Smooth muscle cell (in vitro differentiated cells): ENCODE data around the gene NEU2. TPM values are rescaled to one million over a fixed set of nuclear protein-coding genes. Genes with fewer than 3 reads are reported as not detected.

Source experiments
- DNase-seq: peaks from one replicate; lab custom pipeline; 2025; ENCODE audit not compliant: unreplicated experiment; lab: John Stamatoyannopoulos, UW
- H2AFZ ChIP-seq: fragments of 200-600 bp; sonication (generic); 2 replicates; pipeline ENCODE4 v1.6.0; 2016; ENCODE audit warnings: antibody characterized with exemption, low read depth, mild to moderate bottlenecking
- H3F3A ChIP-seq: fragments of 200-600 bp; sonication (generic); 2 replicates; pipeline ENCODE4 v1.6.0; 2017; ENCODE audit warnings: antibody characterized with exemption, low read depth
- H3K27ac ChIP-seq: fragments of 200-600 bp; sonication (generic); 2 replicates; pipeline ENCODE4 v1.5.1; 2016; ENCODE audit warnings: low read depth, mild to moderate bottlenecking
- H3K27me3 ChIP-seq: fragments of 200-600 bp; sonication (generic); 2 replicates; pipeline ENCODE4 v1.6.1; 2016; ENCODE audit warnings: low read depth, mild to moderate bottlenecking
- H3K36me3 ChIP-seq: fragments of 200-600 bp; sonication (generic); 2 replicates; pipeline ENCODE4 v1.5.1; 2016; ENCODE audit warnings: low read depth
- H3K4me1 ChIP-seq: fragments of 200-600 bp; sonication (generic); 2 replicates; pipeline ENCODE4 v1.5.1; 2016; ENCODE audit warnings: low read depth
- H3K4me2 ChIP-seq: fragments of 200-600 bp; sonication (generic); 2 replicates; pipeline ENCODE4 v1.6.0; 2016; ENCODE audit warnings: mild to moderate bottlenecking
- H3K4me3 ChIP-seq: fragments of 200-600 bp; sonication (generic); 2 replicates; pipeline ENCODE4 v1.5.1; 2016; ENCODE audit warnings: mild to moderate bottlenecking
- H3K79me2 ChIP-seq: fragments of 200-600 bp; sonication (generic); 2 replicates; pipeline ENCODE4 v1.6.0; 2016; ENCODE audit warnings: low read depth, mild to moderate bottlenecking
- H3K9ac ChIP-seq: fragments of 200-600 bp; sonication (generic); 2 replicates; pipeline ENCODE4 v1.6.0; 2016; ENCODE audit warnings: low read depth
- H3K9me3 ChIP-seq: fragments of 200-600 bp; sonication (generic); replicated peaks from 2 replicates; pipeline ENCODE4 v1.5.1; 2016; ENCODE audit warnings: low read depth
- H4K20me1 ChIP-seq: fragments of 200-600 bp; sonication (generic); 2 replicates; pipeline ENCODE4 v1.6.0; 2016; ENCODE audit warnings: low read depth
- CTCF ChIP-seq: fragments of 200-600 bp; sonication (generic); IDR thresholded peaks from 2 replicates; pipeline ENCODE4 v1.5.1; 2017; ENCODE audit warnings: borderline replicate concordance, mild to moderate bottlenecking, antibody characterized with exemption; ENCODE audit not compliant: insufficient read depth, poor library complexity, severe bottlenecking
- whole genome bisulfite sequencing: methylation state at CpG from one replicate; pipeline ENCODE4 v1.1.7; 2016; ENCODE audit warnings: low lambda C conversion rate; 5-methylcytosine and 5-hydroxymethylcytosine counted together
- polyA plus RNA-seq: library from polyadenylated mRNA; unstranded; fragments of >200 nt; fragmentation: Nextera tagmentation; extraction: Ambion mirVana; gene quantifications from 2 replicates; pipeline ENCODE4 v1.2.1, GENCODE V29; 2016
- total RNA-seq: library from RNA; depleted of rRNA; stranded (reverse); fragments of >200 nt; gene quantifications from 2 replicates; pipeline ENCODE4 v1.2.3, GENCODE V29; 2014

Gene NEU2
- total and polyA plus RNA-seq, 2 experiments from 2014 or later: 0.94 TPM; not detected in 1

GRCh38 chr2:233056961-233057605 is 24.6 kb downstream of the NEU2 start:
- no peak for TF ChIP-seq CTCF
- Histone ChIP-seq H2AFZ (no peak overlapping the region), H3K79me2 (no peaks in the 10 kb centered on the region), H3K4me2 (no peak overlapping the region), H3K9ac (no peak overlapping the region), H4K20me1 (no peaks in the 10 kb centered on the region), H3K4me1 (no peaks in the 10 kb centered on the region), H3K4me3 (no peak overlapping the region), H3K9me3 (no peaks in the 10 kb centered on the region), H3K27me3 (no peaks in the 10 kb centered on the region), H3F3A (no peaks in the 10 kb centered on the region), H3K36me3 (no peaks in the 10 kb centered on the region), H3K27ac (no peak overlapping the region)
- WGBS: 88% methylated on average over 6 of the region's 6 CpGs
- no peak for DNase-seq

- WGBS: 90% methylated on average over 19 of the region's 24 CpGs
- DNase-seq: no peak
- Histone ChIP-seq H3K4me3 (no peak overlapping the region), H4K20me1 (no peaks in the 10 kb centered on the region), H3K4me1 (no peaks in the 10 kb centered on the region), H3K4me2 (no peak overlapping the region), H3K27ac (no peak overlapping the region), H3K79me2 (no peaks in the 10 kb centered on the region), H3K9ac (no peak overlapping the region), H3K9me3 (no peaks in the 10 kb centered on the region), H3K36me3 (no peaks in the 10 kb centered on the region), H3F3A (no peaks in the 10 kb centered on the region), H2AFZ (no peak overlapping the region), H3K27me3 (no peaks in the 10 kb centered on the region)
- TF ChIP-seq CTCF: no peak
Measured at GRCh38 chr2:233058717-233059546, 26.5 kb downstream of the NEU2 start.

GRCh38 chr2:233059547-233059796 is 27.0 kb downstream of the NEU2 start:
- Histone ChIP-seq H3K9me3 (no peaks in the 10 kb centered on the region), H2AFZ (no peak overlapping the region), H3K36me3 (no peaks in the 10 kb centered on the region), H3K79me2 (no peaks in the 10 kb centered on the region), H3F3A (no peaks in the 10 kb centered on the region), H4K20me1 (no peaks in the 10 kb centered on the region), H3K9ac (no peak overlapping the region), H3K27me3 (no peaks in the 10 kb centered on the region), H3K4me2 (no peak overlapping the region), H3K4me1 (no peaks in the 10 kb centered on the region), H3K4me3 (no peak overlapping the region), H3K27ac (no peak overlapping the region)
- DNase-seq: no peak
- WGBS: 80% methylated on average over 5 of the region's 7 CpGs
- TF ChIP-seq CTCF: no peak
